CD14-positive monocyte (primary cell): Measurements from ENCODE around the gene COL20A1. TPM values are rescaled to one million over a fixed set of nuclear protein-coding genes. Genes with fewer than 3 reads are reported as not detected.

ENCODE experiments used
- DNase-seq, 3 donors: peaks; one replicate each; pipeline ENCODE4 v3.0.0-alpha.2; 2011 to 2022
- H2AFZ ChIP-seq: 2 replicates; pipeline ENCODE4 v1.6.0; 2012; ENCODE audit warnings: mild to moderate bottlenecking, low read depth, low read length, inconsistent platforms; ENCODE audit not compliant: insufficient read depth, poor library complexity, severe bottlenecking
- H3K27ac ChIP-seq, 2 donors: 1 replicate in 1 of 2; 2 replicates in 1 of 2; pipeline ENCODE4 v1.5.1; 2012 to 2013; ENCODE audit warnings: low read length in 2 of 2, control low read depth in 1 of 2, inconsistent platforms in 1 of 2, low read depth in 1 of 2, mild to moderate bottlenecking in 1 of 2
- H3K27me3 ChIP-seq, 2 donors: one replicate each; pipeline versions ENCODE4 v1.6.0 to v1.6.1; 2011 to 2013; ENCODE audit warnings: low read length in 2 of 2; ENCODE audit not compliant: control insufficient read depth in 2 of 2, insufficient read depth in 2 of 2
- H3K36me3 ChIP-seq, 2 donors: replicated peaks in 1 of 2; 1 replicate in 1 of 2; 2 replicates in 1 of 2; pipeline versions ENCODE4 v1.5.1 to v1.6.1; 2012 to 2013; ENCODE audit warnings: low read length in 2 of 2, control low read depth in 1 of 2, inconsistent platforms in 1 of 2, mild to moderate bottlenecking in 1 of 2; ENCODE audit not compliant: insufficient read depth in 2 of 2, control insufficient read depth in 1 of 2
- H3K4me1 ChIP-seq, 2 donors: 1 replicate in 1 of 2; 2 replicates in 1 of 2; pipeline versions ENCODE4 v1.5.1 to v1.6.1; 2012 to 2013; ENCODE audit warnings: low read length in 2 of 2, control low read depth in 1 of 2, inconsistent platforms in 1 of 2, mild to moderate bottlenecking in 1 of 2, moderate library complexity in 1 of 2; ENCODE audit not compliant: insufficient read depth in 2 of 2, control insufficient read depth in 1 of 2
- H3K4me2 ChIP-seq: replicated peaks from 2 replicates; pipeline ENCODE3; 2012; ENCODE audit warnings: low read length, moderate library complexity, mild to moderate bottlenecking; ENCODE audit not compliant: poor library complexity, severe bottlenecking; ENCODE audit errors: extremely low read depth
- H3K4me3 ChIP-seq, 3 experiments: fragments of 200-600 bp in 1 of 3; sonication (generic) in 1 of 3; replicated peaks in 1 of 3; 1 replicate in 2 of 3; 2 replicates in 1 of 3; pipeline ENCODE4 v1.5.1; 2011 to 2013; ENCODE audit warnings: low read length in 3 of 3, mild to moderate bottlenecking in 3 of 3, control low read depth in 2 of 3, low read depth in 2 of 3, inconsistent platforms in 1 of 3, moderate library complexity in 1 of 3
- H3K79me2 ChIP-seq: 2 replicates; pipeline ENCODE4 v1.6.0; 2012; ENCODE audit warnings: mild to moderate bottlenecking, control low read depth, inconsistent platforms, low read length, moderate library complexity; ENCODE audit not compliant: insufficient read depth
- H3K9ac ChIP-seq: 2 replicates; pipeline ENCODE4 v1.6.0; 2017; ENCODE audit warnings: low read length, mild to moderate bottlenecking; ENCODE audit not compliant: insufficient read depth, poor library complexity, severe bottlenecking
- H3K9me3 ChIP-seq, 2 donors: replicated peaks in 1 of 2; 1 replicate in 1 of 2; 2 replicates in 1 of 2; pipeline versions ENCODE4 v1.5.1 to v1.6.1; 2012 to 2013; ENCODE audit warnings: low read length in 2 of 2, control low read depth in 1 of 2; ENCODE audit not compliant: control insufficient read depth in 1 of 2, insufficient read depth in 1 of 2
- H4K20me1 ChIP-seq: 2 replicates; pipeline ENCODE4 v1.6.0; 2012; ENCODE audit warnings: mild to moderate bottlenecking, low read length, control low read depth, moderate library complexity; ENCODE audit not compliant: insufficient read depth
- H3K27ac Mint-ChIP-seq, 7 donors: one replicate each; pipeline ENCODE4 v1.8.0; 2020; ENCODE audit warnings: mild to moderate bottlenecking in 7 of 7, mixed read lengths in 7 of 7, moderate library complexity in 6 of 7, inconsistent platforms in 2 of 7
- H3K27me3 Mint-ChIP-seq, 3 donors: one replicate each; pipeline ENCODE4 v1.8.0; 2021 to 2022; ENCODE audit warnings: low read depth in 3 of 3, mild to moderate bottlenecking in 3 of 3, mixed read lengths in 3 of 3, moderate library complexity in 3 of 3, inconsistent platforms in 1 of 3
- H3K36me3 Mint-ChIP-seq, 2 donors: one replicate each; pipeline ENCODE4 v1.8.0; 2020; ENCODE audit warnings: mixed read lengths in 2 of 2, inconsistent platforms in 1 of 2, mild to moderate bottlenecking in 1 of 2
- H3K4me1 Mint-ChIP-seq: one replicate; pipeline ENCODE4 v1.8.0; 2020; ENCODE audit warnings: mild to moderate bottlenecking, mixed read lengths
- H3K4me3 Mint-ChIP-seq, 2 donors: one replicate each; pipeline ENCODE4 v1.8.0; 2020; ENCODE audit warnings: mild to moderate bottlenecking in 2 of 2, mixed read lengths in 2 of 2, moderate library complexity in 1 of 2
- H3K9me3 Mint-ChIP-seq, 7 donors: one replicate each; pipeline ENCODE4 v1.8.0; 2020 to 2022; ENCODE audit warnings: mixed read lengths in 7 of 7, mild to moderate bottlenecking in 6 of 7, moderate library complexity in 6 of 7, inconsistent platforms in 2 of 7
- WGBS: methylation state at CpG from one replicate; pipeline ENCODE4 v1.1.5; 2013; ENCODE audit warnings: missing lambda C conversion rate; ENCODE audit not compliant: insufficient coverage; 5-methylcytosine and 5-hydroxymethylcytosine counted together
- intact Hi-C, 2 donors: fragments of 100-400 bp; cut with micrococcal nuclease; formaldehyde crosslinking; loops; one replicate each; pipeline versions ENCODE4 v1.15.0 to v1.15.1; 2023
- polyA plus RNA-seq, 3 donors: library from polyadenylated mRNA; depleted of rRNA in 1 of 3; unstranded in 2 of 3; stranded (reverse) in 1 of 3; fragments of 300-500 nt in 2 of 3; fragments of >200 nt in 1 of 3; fragmentation: Illumina TruSeq in 2 of 3; gene quantifications; 1 replicate in 2 of 3; 2 replicates in 1 of 3; pipeline ENCODE4 v1.2.3, GENCODE V29; 2012 to 2021
- TF ChIP-seq, protein P1 (sequence below): fragments of 200-600 bp; IDR thresholded peaks from one replicate; pipeline ENCODE4 v1.8.0; 2022; ENCODE audit warnings: antibody characterized with exemption, mild to moderate bottlenecking

Gene COL20A1
- polyA plus RNA-seq, 3 donors: not detected

DNA sequence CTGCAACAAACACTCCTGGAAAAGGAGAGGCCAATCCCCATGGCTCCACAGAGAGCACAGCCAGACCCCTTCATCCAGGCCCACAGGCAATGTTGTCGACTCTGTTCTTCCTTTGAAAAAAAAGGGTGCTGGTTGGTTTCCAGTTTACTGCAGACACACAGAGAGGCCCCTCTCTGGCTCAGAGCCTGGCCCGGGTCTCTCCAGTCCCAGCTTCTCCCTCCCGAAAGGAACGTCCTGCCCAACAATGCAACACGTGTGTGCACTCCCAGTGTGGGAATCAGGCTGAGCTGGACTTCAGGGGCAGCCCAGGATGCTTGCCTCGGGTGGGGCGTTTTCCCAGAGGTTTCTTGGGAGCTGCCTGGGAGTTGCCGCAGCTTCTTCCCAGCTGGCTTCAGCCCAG is 34.2 kb upstream of the COL20A1 start:
- H3K4me1 ChIP-seq: no peaks in the 10 kb centered on the region
- WGBS: 67% methylated on average over 7 of the region's 8 CpGs

DNA sequence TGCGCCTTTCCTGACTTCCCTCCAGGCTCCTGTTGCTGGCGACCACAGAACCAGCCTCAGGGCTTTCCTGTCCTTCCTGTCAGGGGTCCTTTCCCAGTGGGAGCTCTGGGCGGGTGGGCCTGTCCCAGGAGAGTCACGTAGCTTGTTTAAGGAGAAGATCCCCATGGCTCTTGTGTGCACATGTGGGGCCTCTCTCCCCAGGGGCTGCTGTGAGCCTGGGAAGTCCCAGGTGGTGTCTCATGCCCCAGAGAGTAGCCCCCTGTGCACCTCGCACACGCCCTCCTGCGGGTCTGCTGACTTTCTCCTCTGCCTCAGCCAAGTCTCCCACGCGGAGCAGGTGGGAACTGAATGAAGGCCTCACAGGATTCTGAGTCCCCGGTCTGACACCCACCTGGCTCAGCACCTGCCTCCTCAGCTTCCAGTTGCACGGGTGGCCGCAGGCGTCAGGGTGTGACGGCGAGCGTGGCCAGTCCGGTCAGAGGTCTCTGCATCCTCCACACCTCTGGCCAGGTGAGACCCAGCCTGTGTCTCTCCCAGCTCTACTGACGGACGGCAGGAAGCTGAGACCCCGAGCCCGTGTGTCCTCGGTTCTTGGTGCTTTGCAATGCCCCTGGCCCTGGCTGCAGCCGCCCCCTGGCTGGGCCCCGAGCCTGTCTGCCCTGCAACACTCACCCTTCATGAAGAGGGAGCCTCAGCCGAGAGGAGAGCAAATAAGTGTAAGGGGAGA is 33.1 kb upstream of the COL20A1 start:
- H3K4me3 ChIP-seq: no peak overlapping the region
- no peak overlapping the region for H3K27ac Mint-ChIP-seq
- peaks cover 0 to 3% (median 0%) of the 10 kb centered on the region in 7 donors for H3K9me3 Mint-ChIP-seq
- no peak overlapping the region for H3K4me2 ChIP-seq
- no peaks in the 10 kb centered on the region for H3K36me3 Mint-ChIP-seq
- H3K27me3 Mint-ChIP-seq: peaks cover 44 to 56% (median 52%) of the 10 kb centered on the region in 3 donors
- WGBS: 77% methylated on average over 21 of the region's 25 CpGs
- no peaks in the 10 kb centered on the region for H3K4me1 Mint-ChIP-seq
- H3K4me3 Mint-ChIP-seq: no peak overlapping the region
- no peak overlapping the region for H2AFZ ChIP-seq
- no peak overlapping the region for H3K9ac ChIP-seq
- H3K27ac ChIP-seq: no peak overlapping the region
- no peaks in the 10 kb centered on the region for H4K20me1 ChIP-seq
- no peak for DNase-seq
- H3K27me3 ChIP-seq: peaks cover 6 to 28% of the 10 kb centered on the region in 2 donors
- TF ChIP-seq, protein P1, sequence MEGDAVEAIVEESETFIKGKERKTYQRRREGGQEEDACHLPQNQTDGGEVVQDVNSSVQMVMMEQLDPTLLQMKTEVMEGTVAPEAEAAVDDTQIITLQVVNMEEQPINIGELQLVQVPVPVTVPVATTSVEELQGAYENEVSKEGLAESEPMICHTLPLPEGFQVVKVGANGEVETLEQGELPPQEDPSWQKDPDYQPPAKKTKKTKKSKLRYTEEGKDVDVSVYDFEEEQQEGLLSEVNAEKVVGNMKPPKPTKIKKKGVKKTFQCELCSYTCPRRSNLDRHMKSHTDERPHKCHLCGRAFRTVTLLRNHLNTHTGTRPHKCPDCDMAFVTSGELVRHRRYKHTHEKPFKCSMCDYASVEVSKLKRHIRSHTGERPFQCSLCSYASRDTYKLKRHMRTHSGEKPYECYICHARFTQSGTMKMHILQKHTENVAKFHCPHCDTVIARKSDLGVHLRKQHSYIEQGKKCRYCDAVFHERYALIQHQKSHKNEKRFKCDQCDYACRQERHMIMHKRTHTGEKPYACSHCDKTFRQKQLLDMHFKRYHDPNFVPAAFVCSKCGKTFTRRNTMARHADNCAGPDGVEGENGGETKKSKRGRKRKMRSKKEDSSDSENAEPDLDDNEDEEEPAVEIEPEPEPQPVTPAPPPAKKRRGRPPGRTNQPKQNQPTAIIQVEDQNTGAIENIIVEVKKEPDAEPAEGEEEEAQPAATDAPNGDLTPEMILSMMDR: no peak
- intact Hi-C loops: no loop called here
- peaks cover 0 to 2% of the 10 kb centered on the region in 2 donors for H3K9me3 ChIP-seq
- H3K79me2 ChIP-seq: no peaks in the 10 kb centered on the region
- H3K4me1 ChIP-seq: no peaks in the 10 kb centered on the region
- no peaks in the 10 kb centered on the region for H3K36me3 ChIP-seq

More for the DNA sequence above, 34.2 kb upstream of the COL20A1 start:
- Histone ChIP-seq H2AFZ (no peak overlapping the region), H3K9me3 (peaks cover 0 to 5% of the 10 kb centered on the region in 2 donors), H3K4me2 (no peak overlapping the region), H3K4me3 (no peak overlapping the region), H3K27ac (no peak overlapping the region), H3K9ac (no peak overlapping the region), H4K20me1 (no peaks in the 10 kb centered on the region), H3K79me2 (no peaks in the 10 kb centered on the region), H3K27me3 (peaks cover 9 to 32% of the 10 kb centered on the region in 2 donors), H3K36me3 (no peaks in the 10 kb centered on the region)
- no peak for DNase-seq
- Mint-ChIP-seq H3K4me3 (no peak overlapping the region), H3K9me3 (peaks cover 0 to 5% (median 0%) of the 10 kb centered on the region in 7 donors), H3K4me1 (no peaks in the 10 kb centered on the region), H3K27me3 (peaks cover 45 to 60% (median 51%) of the 10 kb centered on the region in 3 donors), H3K36me3 (no peaks in the 10 kb centered on the region), H3K27ac (no peak overlapping the region)
- intact Hi-C loops: no loop called here
- TF ChIP-seq, protein P1: no peak
